ENCODE data around the gene CFAP251. TPM values are rescaled to one million over a fixed set of nuclear protein-coding genes. Genes with fewer than 3 reads are reported as not detected.

The CFAP251 gene
- total and polyA plus RNA-seq, 2 of the 8 experiments (the other 6 are each of a cell fraction or from before 2014, with no cell fraction given) = 1.8 to 2.9 TPM

- Histone ChIP-seq H3K56ac (replicated peaks; ENCODE audit: insufficient read length, low read depth, low read length) (no peak overlapping the region), H4K91ac (replicated peaks; ENCODE audit: insufficient read length, low read length) (no peak overlapping the region), H2BK15ac (ENCODE audit: low read length) (no peak overlapping the region), H3K9ac (replicated peaks in 1 of 4; ENCODE audit: extremely low read depth in 1 of 4, low read depth in 3 of 4, low read length in 3 of 4) (no peak overlapping the region), H4K8ac (ENCODE audit: extremely low read depth, insufficient read depth, low read length) (no peak overlapping the region), H4K5ac (ENCODE audit: insufficient read length, low read depth, low read length) (no peak overlapping the region), H3K9me3 (ENCODE audit: insufficient read depth in 2 of 2, low read depth in 1 of 2, low read length in 1 of 2) (no peaks in the 10 kb centered on the region), H2BK5ac (ENCODE audit: low read depth, low read length) (no peak overlapping the region), H3K4me2 (ENCODE audit: insufficient read depth in 1 of 2, low read depth in 2 of 2, low read length in 2 of 2) (no peak overlapping the region), H3K4ac (replicated peaks; ENCODE audit: insufficient read length, low read depth, low read length) (no peak overlapping the region), H2BK12ac (ENCODE audit: low read depth, low read length) (no peak overlapping the region), H2AFZ (ENCODE audit: low read length) (no peak overlapping the region), H3K4me3 (ENCODE audit: extremely low read depth in 1 of 4, insufficient read depth in 2 of 4, low read depth in 3 of 4, low read length in 4 of 4) (no peak overlapping the region), H2AK5ac (ENCODE audit: low read depth, low read length) (no peak overlapping the region), H3K36me3 (ENCODE audit: control insufficient read depth in 2 of 4, insufficient read depth in 4 of 4, low read length in 3 of 4) (peaks cover 0 to 6% (median 0%) of the 10 kb centered on the region in 4 experiments; a peak in 1 of 8 replicates), H3K14ac (ENCODE audit: insufficient read length) (no peak overlapping the region), H3K18ac (ENCODE audit: extremely low read depth, low read length) (no peak overlapping the region), H2BK20ac (ENCODE audit: low read length) (no peak overlapping the region), H3K79me2 (ENCODE audit: control insufficient read depth in 1 of 2, insufficient read depth in 2 of 2, low read length in 2 of 2) (no peaks in the 10 kb centered on the region), H3K79me1 (ENCODE audit: low read depth, low read length) (no peaks in the 10 kb centered on the region), H4K20me1 (replicated peaks in 1 of 2; ENCODE audit: control insufficient read depth in 1 of 2, insufficient read depth in 2 of 2, low read length in 2 of 2) (no peaks in the 10 kb centered on the region), H3K23ac (ENCODE audit: insufficient read length) (no peak overlapping the region), H3K27me3 (replicated peaks in 1 of 4; ENCODE audit: control insufficient read depth in 3 of 4, extremely low read depth in 1 of 4, insufficient read depth in 3 of 4, low read length in 3 of 4) (no peaks in the 10 kb centered on the region), H3K4me1 (replicated peaks in 1 of 4; ENCODE audit: control insufficient read depth in 3 of 4, insufficient read depth in 4 of 4, low read length in 3 of 4) (peaks cover 0 to 11% (median 5%) of the 10 kb centered on the region in 4 experiments; a peak in 5 of 7 replicates), H2BK120ac (replicated peaks; ENCODE audit: low read depth, low read length) (no peak overlapping the region), H3K27ac (ENCODE audit: low read depth, low read length) (no peak overlapping the region), H3K23me2 (ENCODE audit: low read depth, low read length) (peaks cover 4% of the 10 kb centered on the region; the same call in 1 of the 2 replicates)
- TF ChIP-seq FOSL1 (IDR thresholded peaks at IDR 0.05; ENCODE audit: insufficient read depth, low read depth, low read length) (no peak), ATF2 (IDR thresholded peaks at IDR 0.05; ENCODE audit: low read length) (no peak), SP2 (IDR thresholded peaks at IDR 0.05; ENCODE audit: low read length) (no peak), NANOG (IDR thresholded peaks at IDR 0.05; ENCODE audit: insufficient read depth, low read depth, low read length, poor library complexity, severe bottlenecking) (no peak), CEBPB (IDR thresholded peaks at IDR 0.05; ENCODE audit: low read depth, low read length) (no peak), RBBP5 (IDR thresholded peaks at IDR 0.05; ENCODE audit: borderline replicate concordance, low read depth, low read length) (no peak), GTF2F1 (IDR thresholded peaks at IDR 0.05; ENCODE audit: borderline replicate concordance, low read depth, low read length) (no peak), HDAC6 (IDR thresholded peaks at IDR 0.05; ENCODE audit: low read depth, low read length) (no peak), BRCA1 (IDR thresholded peaks at IDR 0.05; ENCODE audit: low read depth, low read length) (no peak), SP4 (IDR thresholded peaks at IDR 0.05; ENCODE audit: low read length) (no peak), MAX (IDR thresholded peaks at IDR 0.05) (no peak), ASH2L (IDR thresholded peaks at IDR 0.05; ENCODE audit: low read length) (no peak)
- 81% methylated on average over 2 of the region's 2 CpGs; no CpG with 5 or more reads in 1 of the 2 experiments for WGBS, 2 experiments (ENCODE audit: extremely low coverage in 1 of 2, insufficient coverage in 1 of 2, insufficient read length in 1 of 2, insufficient replicate concordance in 2 of 2, low coverage in 1 of 2, low lambda C conversion rate in 2 of 2, missing lambda C conversion rate in 1 of 2)
- DNase-seq (ENCODE audit: low read depth in 1 of 2, low spot score in 2 of 2) (no peak), FAIRE-seq (no peak)
- ChIA-PET POLR2A (ENCODE audit: partially characterized antibody) (no interaction called here), CTCF (ENCODE audit: partially characterized antibody) (interaction anchor here (0.7 to 2.1 kb wide), 4 partner anchors 11 to 210 kb away, joined by 3 to 5 read pairs (median 4); no protein-coding TSS in a partner anchor)
Measured at GRCh38 chr12:121921066-121921465, 2.7 kb downstream of the CFAP251 start.

All from H1 (cell line).